Superior temporal gyrus (tissue), 1 donor: Measurements from ENCODE around the gene THOC7.

ENCODE experiments used
- DNase-seq: peaks from one replicate; pipeline ENCODE4 v3.0.0-alpha.2; 2016; ENCODE audit errors: extremely low spot score

The THOC7 gene

DNA sequence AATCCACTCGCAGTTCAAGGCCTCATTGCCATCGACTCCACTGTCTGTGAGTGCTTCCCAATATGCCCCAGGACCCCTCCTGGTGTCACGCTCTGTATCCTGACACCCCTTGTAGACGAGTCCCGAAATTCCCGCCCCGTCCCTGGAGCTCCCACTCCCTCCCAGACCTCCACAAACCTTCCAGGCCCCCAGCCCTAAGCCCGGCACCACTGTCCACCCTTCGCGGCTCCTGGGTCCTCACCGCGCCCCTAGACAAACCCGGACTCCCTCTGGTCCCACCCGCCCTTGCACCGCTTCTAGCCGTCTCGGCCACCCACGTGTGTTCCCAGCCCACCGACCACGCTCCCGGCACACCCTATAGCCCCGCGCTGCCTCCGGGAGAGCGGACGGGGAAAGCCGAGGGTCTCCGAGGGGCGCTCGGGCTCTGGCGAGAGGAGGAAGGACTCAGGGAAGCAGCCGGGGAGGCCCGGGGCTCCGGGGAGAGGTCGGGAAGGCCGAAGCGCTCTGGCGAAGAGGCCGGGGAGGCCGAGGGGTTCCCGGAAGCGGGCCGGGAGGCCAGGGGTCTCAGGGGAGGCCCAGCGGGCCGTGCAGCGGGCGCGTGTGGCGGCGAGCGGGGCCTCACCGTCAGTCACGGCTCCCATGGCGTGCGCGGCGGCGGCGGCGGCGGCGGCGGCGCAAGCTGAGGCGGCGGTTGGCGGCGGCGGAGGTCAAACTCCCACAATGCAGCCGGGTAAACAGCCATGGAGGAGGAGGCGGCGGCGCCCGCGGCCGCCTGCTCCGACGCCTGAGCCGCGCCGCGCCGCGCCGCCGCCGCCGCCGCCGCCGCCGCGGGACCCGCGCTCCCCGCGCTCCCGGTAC, at the start of gene THOC7, which contains the start of gene ATXN7:
Gene THOC7, minus strand, starts transcription at position 656 of the 858 bp plus-strand sequence. Its CDS starts 15 bp downstream, at position 641.
Gene ATXN7, plus strand, starts transcription at position 718 of the 858 bp plus-strand sequence. CDS start 48,732 bp downstream, outside the sequence.
- DNase-seq, result peak; percentile 57

DNA sequence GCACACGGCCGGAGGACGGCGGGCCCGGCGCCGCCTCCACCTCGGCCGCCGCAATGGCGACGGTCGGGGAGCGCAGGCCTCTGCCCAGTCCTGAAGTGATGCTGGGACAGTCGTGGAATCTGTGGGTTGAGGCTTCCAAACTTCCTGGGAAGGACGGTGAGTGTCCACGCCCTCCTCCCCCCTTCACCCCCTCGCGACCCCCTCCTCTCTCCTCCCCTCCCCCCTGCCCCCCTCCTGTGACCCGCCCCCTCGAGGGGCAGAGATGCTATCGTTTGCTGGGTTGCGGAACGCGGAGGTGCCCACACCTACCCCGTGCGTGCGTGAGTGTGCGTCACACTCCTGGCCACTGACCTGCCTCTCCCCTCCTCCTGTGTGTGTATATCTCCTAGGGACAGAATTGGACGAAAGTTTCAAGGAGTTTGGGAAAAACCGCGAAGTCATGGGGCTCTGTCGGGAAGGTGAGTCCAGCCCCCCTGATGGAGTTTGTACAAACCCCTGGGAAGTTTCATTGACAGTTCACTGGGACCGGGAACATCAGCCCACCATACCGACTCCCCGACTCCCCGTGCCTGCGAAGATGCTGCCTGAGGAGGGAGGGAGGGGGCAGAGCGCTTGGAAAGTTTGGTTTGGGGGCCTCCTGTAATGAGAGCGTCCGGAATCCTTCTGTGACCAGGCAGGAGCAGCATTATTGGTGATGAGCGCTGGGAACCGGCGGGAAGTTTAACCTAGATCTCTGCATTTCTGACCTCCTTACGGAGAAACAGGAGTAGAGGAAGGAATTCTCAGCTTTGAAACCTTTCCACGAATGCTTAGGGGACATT, 49.4 kb upstream of the THOC7 start:
- no peak for DNase-seq

DNA sequence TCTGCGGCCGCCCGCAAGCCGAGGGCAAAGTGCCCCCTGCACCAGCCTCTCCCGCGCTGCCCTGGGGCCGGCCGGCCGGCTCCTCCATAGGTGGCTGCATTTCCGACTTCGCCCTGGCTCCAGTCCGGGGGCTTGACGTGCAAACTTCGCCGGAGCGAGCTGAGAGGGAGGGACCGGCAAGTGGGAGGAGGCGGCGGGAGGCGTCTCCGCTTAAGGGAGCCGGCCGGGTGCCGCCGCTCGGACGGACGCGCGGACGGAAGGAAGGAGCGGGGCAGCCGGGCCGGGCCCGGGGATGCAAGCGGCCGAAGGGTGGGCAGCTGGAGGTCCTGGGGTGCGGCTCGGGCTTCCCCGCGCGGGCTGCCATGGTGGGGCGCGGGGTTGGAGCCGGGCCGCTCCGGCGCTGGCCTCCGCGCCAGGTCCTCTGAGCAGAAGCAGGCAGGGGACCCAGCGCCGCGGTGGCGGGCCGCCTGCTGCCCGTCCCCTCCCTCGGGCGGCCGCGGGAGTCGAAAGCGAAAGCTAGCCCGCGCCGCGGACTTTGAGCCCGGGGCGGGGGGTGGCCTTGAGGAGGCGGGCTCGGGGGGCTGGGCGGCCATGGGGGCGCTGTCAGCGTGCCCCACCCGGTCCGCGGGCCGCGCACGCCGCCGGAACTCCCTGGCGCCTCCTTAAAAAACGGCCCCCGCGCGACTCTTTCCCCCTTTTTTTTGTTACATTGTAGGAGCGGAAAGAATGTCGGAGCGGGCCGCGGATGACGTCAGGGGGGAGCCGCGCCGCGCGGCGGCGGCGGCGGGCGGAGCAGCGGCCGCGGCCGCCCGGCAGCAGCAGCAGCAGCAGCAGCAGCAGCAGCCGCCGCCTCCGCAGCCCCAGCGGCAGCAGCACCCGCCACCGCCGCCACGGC, 48.5 kb upstream of the THOC7 start, which contains the start of gene SCAANT1:
Gene SCAANT1, minus strand, starts transcription at position 511 of the 895 bp plus-strand sequence.
- DNase-seq, result peak; percentile 83

DNA sequence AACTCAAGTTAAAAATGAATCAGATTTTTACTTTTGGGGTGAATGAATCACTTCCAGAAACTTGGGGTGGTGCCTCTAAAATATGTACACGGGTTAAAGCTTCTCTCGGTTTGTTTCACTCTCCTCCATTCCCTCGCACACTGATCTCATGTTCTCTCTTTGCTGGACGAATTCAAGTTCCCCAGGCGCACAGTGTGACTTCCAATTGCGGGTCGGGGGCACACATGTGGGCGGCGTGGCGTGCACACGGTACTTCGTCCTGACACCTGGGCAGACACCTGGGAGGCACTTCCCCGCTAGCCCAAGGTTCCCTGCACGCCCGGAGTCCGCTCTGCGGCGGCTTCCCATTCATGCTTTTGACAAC, 47.9 kb upstream of the THOC7 start:
- DNase-seq, result no peak

DNA sequence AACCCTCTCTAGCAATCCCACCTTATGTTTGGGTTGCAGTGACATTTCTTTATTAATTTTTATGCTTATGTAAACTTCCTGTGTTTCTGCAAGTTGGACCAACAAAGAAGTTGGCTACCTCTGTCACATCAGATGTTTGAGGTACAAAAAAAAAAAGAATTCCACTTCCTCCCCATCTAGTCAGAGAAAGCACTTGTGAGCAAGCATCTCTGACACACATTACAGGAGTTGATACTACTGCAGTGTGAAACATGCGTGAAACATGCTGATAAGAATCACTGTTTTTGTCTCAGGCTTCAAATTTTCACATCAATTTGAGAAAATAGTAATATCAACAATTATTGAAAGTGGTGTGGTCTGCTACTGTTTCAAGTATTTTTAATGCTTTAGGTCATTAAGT, 47.3 kb upstream of the THOC7 start:
- no peak for DNase-seq

DNA sequence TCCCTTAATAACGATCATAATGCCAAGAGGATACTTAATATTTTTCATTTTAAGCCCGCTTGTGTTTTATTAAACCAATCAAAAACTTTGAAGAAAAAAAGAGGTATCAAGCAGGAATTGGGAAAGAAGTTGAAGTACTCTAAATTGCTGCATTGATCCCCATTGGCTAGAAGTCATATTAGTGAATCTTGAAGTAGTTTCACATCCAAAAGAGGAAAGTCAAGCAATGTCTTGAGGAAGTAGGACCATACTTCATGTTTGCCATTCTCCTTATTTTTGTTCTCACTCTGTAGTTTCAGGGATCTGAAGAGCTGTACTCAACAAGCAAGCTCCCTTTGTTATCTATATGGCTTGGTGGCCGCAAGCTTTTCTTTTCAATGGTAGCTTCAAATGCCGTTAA, 46.4 kb upstream of the THOC7 start:
- no peak for DNase-seq

DNA sequence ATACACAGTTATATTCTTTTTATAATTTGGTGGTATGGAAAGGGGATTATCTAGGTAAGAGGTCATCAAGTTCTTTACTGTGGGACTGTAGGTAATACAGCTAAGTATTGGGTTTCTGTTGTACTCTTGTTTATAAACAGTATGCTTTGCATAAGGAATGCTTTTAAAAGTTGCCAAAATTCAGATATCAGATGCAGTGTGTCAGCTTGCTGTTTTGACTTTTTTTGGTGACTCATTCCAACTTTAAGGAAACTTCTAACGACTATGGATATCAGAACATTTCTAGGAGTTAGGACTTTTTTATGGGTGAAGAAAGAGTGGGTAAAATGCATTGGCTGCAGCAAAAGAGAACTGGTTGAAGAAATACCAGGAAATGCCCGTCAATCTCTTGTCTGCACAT, 45.8 kb upstream of the THOC7 start:
- no peak for DNase-seq

DNA sequence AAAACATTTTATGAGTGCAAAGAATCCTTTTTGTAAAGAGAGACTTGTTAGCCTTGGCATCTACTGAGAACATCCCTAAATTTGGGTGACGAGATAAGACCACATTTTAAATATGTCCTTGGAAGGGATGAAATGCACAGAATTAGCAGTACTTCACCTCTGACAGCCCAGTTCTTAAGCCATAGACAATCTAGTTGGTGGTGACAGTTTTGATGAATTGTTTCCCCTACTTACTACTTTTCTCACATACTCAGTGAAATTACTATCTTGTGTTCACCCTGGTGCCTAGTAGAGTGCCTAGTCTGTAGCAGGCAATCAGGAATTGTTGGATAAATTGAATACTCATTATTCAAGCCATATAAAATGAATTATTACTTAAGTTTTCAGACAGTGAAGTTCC, 45.2 kb upstream of the THOC7 start:
- DNase-seq, result no peak

DNA sequence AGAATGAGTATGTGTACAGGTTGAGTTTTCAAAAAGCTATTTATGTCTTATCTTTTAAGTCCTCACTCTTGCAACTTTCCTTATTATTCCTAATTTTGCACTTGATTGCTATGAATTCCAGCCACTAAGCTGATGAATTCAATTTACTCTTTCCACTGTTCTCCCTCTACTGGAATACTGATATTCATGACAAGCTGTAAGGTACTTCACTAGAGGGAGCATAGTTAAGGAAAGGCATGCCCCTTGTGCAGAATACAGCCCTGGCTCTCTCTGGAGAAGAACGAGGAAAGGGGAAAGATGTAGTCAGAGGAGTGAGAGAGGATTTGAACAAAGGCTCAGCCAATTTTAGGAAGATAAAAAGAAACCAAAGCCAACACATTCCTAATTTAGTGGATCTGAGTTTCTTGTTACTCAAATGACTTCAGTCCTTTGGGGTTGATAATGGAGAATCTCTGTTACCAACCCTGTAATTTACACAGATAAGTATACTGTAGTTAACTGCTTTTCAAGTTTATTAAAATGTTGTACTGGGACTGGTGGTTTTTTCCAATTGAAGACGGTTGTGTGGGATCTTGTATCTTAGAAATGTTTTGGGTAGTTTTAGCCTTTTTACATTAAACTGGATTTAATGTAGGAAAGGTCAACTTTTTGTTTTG, 44.6 kb upstream of the THOC7 start:
- DNase-seq, result no peak

DNA sequence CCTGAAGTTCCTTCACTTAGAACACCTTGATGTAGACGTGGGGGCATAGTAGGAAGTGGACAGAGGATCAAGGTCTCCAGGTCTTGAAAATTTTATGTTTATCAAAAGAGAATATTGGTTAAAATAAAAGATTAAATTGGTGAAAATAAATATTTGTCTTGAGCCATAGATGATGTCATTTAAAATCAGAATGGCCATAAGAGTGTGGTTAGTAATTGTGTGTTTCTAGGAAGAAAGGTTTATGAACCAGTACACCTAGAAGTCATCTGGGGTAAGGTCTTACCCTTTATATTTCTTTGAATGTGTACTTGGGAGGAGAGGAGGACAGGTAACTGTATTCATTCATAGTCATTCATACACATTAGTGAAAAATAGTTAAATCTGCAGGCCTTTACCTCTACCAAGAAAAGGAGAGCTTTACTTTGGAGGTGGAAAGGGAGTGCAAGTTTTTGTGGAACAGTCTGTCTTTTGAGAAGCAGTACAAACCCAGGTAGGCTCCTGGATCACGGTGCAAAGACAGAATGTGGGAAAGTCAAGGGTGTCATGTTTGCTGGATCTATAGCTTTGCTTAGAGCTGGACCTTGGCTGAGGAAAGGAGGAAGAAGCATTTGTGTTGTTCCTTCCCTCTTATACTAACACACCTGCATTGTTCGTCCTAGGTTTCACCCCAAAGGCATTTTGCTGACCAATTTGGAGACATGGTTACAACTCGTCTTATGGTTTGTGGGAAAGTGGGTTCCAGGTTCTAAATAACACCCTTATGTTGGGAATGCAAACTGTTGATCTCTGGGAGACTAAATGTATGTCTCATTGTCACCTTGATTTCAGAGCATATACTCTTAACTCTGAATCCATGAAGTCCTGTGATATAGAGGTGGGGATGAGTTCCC, 42.4 kb upstream of the THOC7 start:
- no peak for DNase-seq

DNA sequence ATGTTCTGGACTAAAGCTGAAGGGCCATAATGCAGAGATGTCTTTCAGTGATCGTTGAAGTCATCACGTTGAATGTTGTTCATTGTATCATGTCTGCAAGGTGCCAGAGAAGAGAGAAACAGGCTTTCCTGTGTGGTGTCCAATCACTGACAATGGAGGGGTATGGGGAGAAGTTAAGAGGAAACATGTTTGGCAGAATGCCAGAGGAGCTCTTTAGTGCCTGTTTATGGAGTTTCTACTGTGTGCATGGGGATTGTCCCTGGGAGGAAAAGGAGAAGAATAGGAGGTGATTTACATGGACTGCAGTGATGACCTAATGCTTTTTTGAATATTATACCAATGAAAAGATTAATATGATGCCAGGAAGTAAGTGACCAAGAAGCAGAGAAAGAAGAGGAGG, 36.9 kb upstream of the THOC7 start:
- DNase-seq, result no peak

DNA sequence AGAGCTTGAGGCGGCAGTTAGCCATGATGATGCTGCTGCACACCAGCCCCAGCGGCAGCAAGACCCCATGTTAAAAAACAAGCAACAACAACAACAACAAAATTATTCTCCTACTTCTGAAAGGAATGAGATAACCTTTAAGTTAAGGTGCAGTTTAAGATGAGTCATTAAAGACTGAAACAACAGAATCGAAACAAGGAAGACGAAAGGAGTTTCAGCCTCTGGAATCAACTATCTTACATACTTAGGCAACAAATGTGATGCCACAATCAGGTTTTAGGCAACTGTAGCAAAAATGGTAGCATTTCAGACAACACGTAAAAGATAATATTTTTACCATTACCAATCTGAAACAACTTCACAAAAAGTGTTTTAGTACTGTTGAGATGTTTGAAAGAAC, 36.4 kb upstream of the THOC7 start:
- no peak for DNase-seq

DNA sequence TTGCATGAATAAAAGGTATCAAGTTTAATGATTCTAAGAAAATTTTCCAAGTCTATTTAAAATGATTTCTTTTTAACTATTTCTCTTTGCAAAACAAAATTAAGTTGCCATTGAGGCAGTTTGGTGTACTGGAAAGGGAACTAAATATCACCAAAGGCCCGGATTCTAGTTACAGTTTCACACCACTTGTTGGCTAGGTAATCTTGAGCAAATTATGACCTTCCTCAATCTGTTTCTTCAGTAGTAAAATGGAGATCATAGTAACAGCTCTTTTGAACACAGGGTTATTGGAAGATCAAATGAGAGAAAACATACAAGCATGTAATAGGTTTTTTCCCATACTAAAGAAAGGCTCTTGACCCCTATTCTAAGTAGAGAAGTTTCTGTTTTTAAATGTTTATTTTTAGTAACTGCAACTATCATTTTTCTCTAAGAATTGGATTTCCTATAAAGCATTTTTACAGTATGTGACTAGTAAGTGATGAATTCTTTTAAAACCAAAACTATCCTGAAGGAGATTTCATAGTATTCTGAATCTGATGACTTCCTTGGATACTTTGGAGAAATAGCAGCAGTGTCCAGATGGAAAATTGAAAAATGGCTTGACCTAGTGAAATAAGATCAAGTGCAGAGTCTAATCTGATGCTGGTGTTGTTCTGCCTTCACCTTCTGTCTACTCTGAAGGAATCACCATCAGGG, 32.9 kb upstream of the THOC7 start:
- DNase-seq, result no peak

DNA sequence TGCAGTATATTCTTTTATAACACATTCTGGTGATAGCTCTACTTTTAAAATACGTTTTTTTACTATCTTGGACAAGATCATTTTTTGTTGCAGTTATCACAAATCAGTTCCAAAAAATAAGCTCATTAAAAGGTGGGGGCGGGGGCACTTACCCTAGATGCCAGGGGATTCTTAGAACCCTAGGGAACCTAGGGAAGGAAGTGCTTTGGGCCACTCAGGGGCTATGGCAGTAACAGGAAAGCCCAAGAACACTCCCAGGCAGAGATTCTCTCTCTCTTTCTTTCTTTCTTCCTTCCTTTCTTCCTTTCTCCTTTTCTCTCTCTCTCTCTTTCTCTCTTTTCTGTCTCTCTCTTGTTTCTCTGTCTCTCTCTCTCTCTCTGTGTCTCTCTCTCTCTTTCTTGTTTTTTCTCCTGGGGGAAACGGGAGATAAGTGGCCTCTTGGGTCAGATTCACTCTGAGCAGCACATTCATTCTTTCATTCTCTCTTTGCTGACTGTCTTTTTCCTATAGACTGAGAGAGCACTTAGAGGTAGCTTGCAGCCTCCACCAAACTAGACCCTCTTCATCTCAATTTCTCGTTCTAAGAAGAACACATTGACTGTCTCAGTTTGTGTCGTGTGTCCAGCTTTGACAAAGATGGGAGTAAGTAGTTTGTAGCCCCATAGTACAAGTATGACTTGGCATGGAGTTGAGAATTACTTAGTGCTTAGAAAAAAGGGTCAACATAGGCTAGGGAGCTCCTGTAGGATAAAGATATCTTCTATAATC, 32.0 kb upstream of the THOC7 start:
- no peak for DNase-seq

DNA sequence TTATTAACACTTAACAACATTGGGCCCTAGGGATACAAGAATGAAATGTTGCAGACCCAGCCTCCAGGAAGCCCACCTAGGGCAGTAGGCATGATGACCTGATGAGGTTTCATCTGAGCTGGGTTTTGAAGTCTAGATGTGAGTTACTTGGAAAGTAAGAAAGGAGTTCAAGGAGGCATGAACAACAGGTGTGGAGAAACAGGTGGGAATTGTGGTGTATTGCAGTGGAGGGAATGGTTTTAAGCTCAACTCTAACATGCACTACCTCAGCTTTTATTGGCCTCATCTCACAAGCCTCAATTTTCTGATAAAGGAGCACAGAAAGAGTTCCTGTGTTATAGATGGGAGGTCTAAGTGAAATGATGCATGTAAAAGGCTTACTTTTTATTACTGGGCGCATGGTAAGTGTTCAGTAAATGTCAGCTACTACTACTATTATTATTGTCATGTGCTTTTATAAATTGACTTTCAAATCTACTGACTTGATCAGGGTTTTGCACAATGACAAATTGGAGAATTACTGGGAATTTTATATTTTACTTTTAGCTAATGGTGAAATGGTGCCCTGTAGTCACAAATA, 29.3 kb upstream of the THOC7 start:
- no peak for DNase-seq

DNA sequence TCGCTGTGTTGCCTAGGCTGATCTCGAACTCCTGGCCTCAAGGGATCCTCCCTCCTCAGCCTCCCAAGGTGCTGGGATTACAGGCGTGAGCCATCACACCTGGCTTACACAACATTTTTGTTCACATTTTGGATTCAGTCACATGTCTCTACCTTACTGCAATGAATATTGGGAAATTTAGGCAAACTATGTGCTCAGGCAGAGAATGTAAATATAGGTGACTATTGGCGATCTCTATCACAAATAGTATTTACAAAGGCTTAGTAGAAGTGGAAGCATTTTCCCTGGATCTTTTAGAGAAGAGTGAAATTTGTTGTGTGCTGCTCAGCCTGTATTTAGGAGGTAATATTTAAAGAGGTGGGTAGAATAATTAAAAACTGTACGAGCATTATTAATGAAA, 27.9 kb upstream of the THOC7 start:
- no peak for DNase-seq

DNA sequence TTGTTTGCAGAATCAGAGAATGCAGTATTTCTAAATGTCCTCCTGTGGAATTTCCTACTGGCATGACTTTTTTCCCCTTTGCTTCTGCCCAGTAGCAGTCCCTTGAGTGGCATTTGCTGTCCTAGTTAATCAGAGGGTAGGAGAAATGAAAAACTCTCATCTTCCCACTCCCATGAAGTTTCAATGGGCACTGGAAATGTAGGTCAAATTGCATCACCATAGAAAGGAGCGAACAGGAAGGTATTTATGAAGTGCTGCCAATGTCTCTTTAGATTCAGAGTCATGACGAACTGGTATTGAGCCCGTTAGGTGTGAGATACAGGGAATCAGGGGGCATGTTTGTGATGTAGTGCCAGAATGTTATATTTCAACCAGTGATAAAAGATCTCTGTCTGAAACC, 23.3 kb upstream of the THOC7 start:
- no peak for DNase-seq

DNA sequence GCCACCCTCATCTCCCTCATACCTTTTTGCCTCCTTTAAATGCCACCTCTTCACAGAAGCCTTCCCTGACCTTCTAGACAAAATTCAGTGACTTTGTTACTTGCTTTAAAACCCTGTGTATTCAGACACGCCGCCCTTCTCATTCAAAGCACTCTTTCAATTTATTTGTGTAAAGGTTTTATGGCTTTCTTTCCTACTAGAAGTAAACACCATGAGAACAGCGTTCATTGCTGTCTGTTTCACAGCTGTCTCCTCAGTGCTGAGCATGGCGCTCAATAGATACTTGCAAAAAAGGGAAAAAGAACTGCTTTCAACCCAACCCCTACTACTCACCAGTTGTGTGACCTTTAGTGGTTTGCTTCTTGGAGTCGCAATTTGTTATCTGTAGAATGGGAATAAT, 17.0 kb upstream of the THOC7 start:
- DNase-seq, result no peak
